ENCODE data around the gene BZW1.

The BZW1 gene

GRCh38 chr2:200847269-200847668 lies 35.6 kb downstream of the BZW1 start:
- ChIA-PET POLR2A (no interaction called here), CTCF (no interaction called here)

GRCh38 chr2:200847939-200848338 lies 36.2 kb downstream of the BZW1 start:
- no peak for DNase-seq (ENCODE audit: low read depth, low spot score)
- no peak for TF ChIP-seq CTCF (IDR thresholded peaks at IDR 0.05; ENCODE audit: insufficient read depth, low read length, missing control alignments)
- H3K4me3 ChIP-seq (ENCODE audit: low read depth, low read length) = no peak overlapping the region
- ChIA-PET POLR2A (interaction anchor here (1.2 kb wide), 1 partner anchor 42 kb away, joined by 3 read pairs; the partner anchor contains the start of gene NIF3L1), CTCF (interaction anchor here (0.9 to 2.5 kb wide), 4 partner anchors 11 to 33 kb away, joined by 3 to 7 read pairs (median 3); partner anchors contain the start of gene CLK1)

More at GRCh38 chr2:200847269-200847668, 35.6 kb downstream of the BZW1 start:
- H3K4me3 ChIP-seq (ENCODE audit: low read depth, low read length) = no peak overlapping the region
- TF ChIP-seq CTCF (IDR thresholded peaks at IDR 0.05; ENCODE audit: insufficient read depth, low read length, missing control alignments) = no peak
- no peak for DNase-seq (ENCODE audit: low read depth, low spot score)

GRCh38 chr2:200850512-200851256 lies 39.0 kb downstream of the BZW1 start:
- DNase-seq (ENCODE audit: low read depth, low spot score) = no peak
- H3K4me3 ChIP-seq (ENCODE audit: low read depth, low read length) = no peak overlapping the region
- ChIA-PET CTCF (no interaction called here), POLR2A (interaction anchor here (1.8 to 2.1 kb wide), 2 partner anchors 13 to 19 kb away, joined by 3 to 13 read pairs; partner anchors contain the start of gene CLK1)
- no peak for TF ChIP-seq CTCF (IDR thresholded peaks at IDR 0.05; ENCODE audit: insufficient read depth, low read length, missing control alignments)

- TF ChIP-seq CTCF (IDR thresholded peaks at IDR 0.05; ENCODE audit: insufficient read depth, low read length, missing control alignments) = no peak
- CTCF ChIA-PET = no interaction called here
- no peak overlapping the region for H3K4me3 ChIP-seq (ENCODE audit: low read depth, low read length)
- no peak for DNase-seq (ENCODE audit: low read depth, low spot score)
- POLR2A ChIA-PET = interaction anchor here (1.9 kb wide), 1 partner anchor 13 kb away, joined by 6 read pairs; the partner anchor contains the start of gene CLK1
Observed at GRCh38 chr2:200851398-200852248, 39.9 kb downstream of the BZW1 start.

- no peak for DNase-seq (ENCODE audit: low read depth, low spot score)
- TF ChIP-seq CTCF (IDR thresholded peaks at IDR 0.05; ENCODE audit: insufficient read depth, low read length, missing control alignments) = no peak
- POLR2A ChIA-PET = interaction anchor here (1.9 kb wide), 1 partner anchor 12 kb away, joined by 6 read pairs; the partner anchor contains the start of gene CLK1
- no peak overlapping the region for H3K4me3 ChIP-seq (ENCODE audit: low read depth, low read length)
- CTCF ChIA-PET = no interaction called here
Observed at GRCh38 chr2:200852605-200853004, 40.9 kb downstream of the BZW1 start.

- POLR2A ChIA-PET = no interaction called here
- no peak for DNase-seq (ENCODE audit: low read depth, low spot score)
- TF ChIP-seq CTCF (IDR thresholded peaks at IDR 0.05; ENCODE audit: insufficient read depth, low read length, missing control alignments) = no peak
Observed at GRCh38 chr2:200856806-200857205, 45.1 kb downstream of the BZW1 start.

More at GRCh38 chr2:200856806-200857205, 45.1 kb downstream of the BZW1 start:
- CTCF ChIA-PET = interaction anchor here (1.3 to 1.4 kb wide), 2 partner anchors 146 to 321 kb away, joined by 3 read pairs; no protein-coding TSS in a partner anchor
- no peak overlapping the region for H3K4me3 ChIP-seq (ENCODE audit: low read depth, low read length)
